Activated B cell treated with CpG ODN at 0.5 μM for 24 hours (primary cell): Measurements from ENCODE around the gene CCNQ. TPM values are rescaled to one million over a fixed set of nuclear protein-coding genes. Genes with fewer than 3 reads are reported as not detected.

Source experiments
- ATAC-seq: fragments of 200-7000 bp; cut with Tn5 transposase; one replicate; pipeline ENCODE4 v1.10.0; 2021; ENCODE audit warnings: low read depth, mild to moderate bottlenecking, moderate library complexity
- CTCF ChIA-PET: fragments of 350-600 bp; sonication (Branson Sonifier 250); formaldehyde crosslinking; loops from one replicate; lab custom pipeline; 2021; ENCODE audit warnings: antibody characterized with exemption; lab: Charles Lee
- POLR2A ChIA-PET: fragments of 350-600 bp; sonication (Branson Sonifier 250); formaldehyde crosslinking; loops from one replicate; lab custom pipeline; 2021; ENCODE audit warnings: antibody characterized with exemption; lab: Charles Lee
- DNase-seq: peaks from one replicate; pipeline ENCODE4 v3.0.0; 2022
- H3K27ac Mint-ChIP-seq: one replicate; pipeline ENCODE4 v1.8.0; 2020; ENCODE audit warnings: mixed read lengths
- H3K27me3 Mint-ChIP-seq: one replicate; pipeline ENCODE4 v1.8.0; 2021; ENCODE audit warnings: mixed read lengths
- H3K36me3 Mint-ChIP-seq: one replicate; pipeline ENCODE4 v1.8.0; 2021; ENCODE audit warnings: low read depth, mixed read lengths
- H3K4me1 Mint-ChIP-seq: one replicate; pipeline ENCODE4 v1.8.0; 2021; ENCODE audit warnings: mixed read lengths
- H3K4me3 Mint-ChIP-seq: one replicate; pipeline ENCODE4 v1.8.0; 2020; ENCODE audit warnings: mild to moderate bottlenecking, mixed read lengths
- H3K9me3 Mint-ChIP-seq: one replicate; pipeline ENCODE4 v1.8.0; 2020; ENCODE audit warnings: mixed read lengths
- intact Hi-C: fragments of 100-400 bp; cut with micrococcal nuclease; formaldehyde crosslinking; loops from one replicate; pipeline ENCODE4 v1.15.1; 2024
- total RNA-seq: library from RNA; stranded (reverse); gene quantifications from 2 replicates; pipeline ENCODE4 v1.2.3, GENCODE V29; 2022
- TF ChIP-seq, protein P1 (sequence below): fragments of 200-600 bp; IDR thresholded peaks from one replicate; pipeline ENCODE4 v1.8.0; 2022; ENCODE audit warnings: antibody characterized with exemption, mild to moderate bottlenecking

CCNQ gene
- total RNA-seq, 1 donor from 2014 or later, result 25.8 TPM

GRCh38 chrX:153625271-153626024 lies 26.5 kb upstream of the CCNQ start:
- Mint-ChIP-seq H3K27ac (no peak overlapping the region), H3K4me1 (no peaks in the 10 kb centered on the region), H3K9me3 (no peaks in the 10 kb centered on the region), H3K4me3 (no peak overlapping the region), H3K27me3 (peaks cover 11% of the 10 kb centered on the region), H3K36me3 (no peaks in the 10 kb centered on the region)
- ChIA-PET CTCF (no interaction called here), POLR2A (no interaction called here)
- intact Hi-C loops, result no loop called here
- DNase-seq (no peak), ATAC-seq (no peak)
- TF ChIP-seq, protein P1, sequence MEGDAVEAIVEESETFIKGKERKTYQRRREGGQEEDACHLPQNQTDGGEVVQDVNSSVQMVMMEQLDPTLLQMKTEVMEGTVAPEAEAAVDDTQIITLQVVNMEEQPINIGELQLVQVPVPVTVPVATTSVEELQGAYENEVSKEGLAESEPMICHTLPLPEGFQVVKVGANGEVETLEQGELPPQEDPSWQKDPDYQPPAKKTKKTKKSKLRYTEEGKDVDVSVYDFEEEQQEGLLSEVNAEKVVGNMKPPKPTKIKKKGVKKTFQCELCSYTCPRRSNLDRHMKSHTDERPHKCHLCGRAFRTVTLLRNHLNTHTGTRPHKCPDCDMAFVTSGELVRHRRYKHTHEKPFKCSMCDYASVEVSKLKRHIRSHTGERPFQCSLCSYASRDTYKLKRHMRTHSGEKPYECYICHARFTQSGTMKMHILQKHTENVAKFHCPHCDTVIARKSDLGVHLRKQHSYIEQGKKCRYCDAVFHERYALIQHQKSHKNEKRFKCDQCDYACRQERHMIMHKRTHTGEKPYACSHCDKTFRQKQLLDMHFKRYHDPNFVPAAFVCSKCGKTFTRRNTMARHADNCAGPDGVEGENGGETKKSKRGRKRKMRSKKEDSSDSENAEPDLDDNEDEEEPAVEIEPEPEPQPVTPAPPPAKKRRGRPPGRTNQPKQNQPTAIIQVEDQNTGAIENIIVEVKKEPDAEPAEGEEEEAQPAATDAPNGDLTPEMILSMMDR, result no peak

- Mint-ChIP-seq H3K27me3 (peaks cover 9% of the 10 kb centered on the region), H3K4me1 (no peaks in the 10 kb centered on the region), H3K27ac (no peak overlapping the region), H3K4me3 (no peak overlapping the region), H3K36me3 (no peaks in the 10 kb centered on the region), H3K9me3 (no peaks in the 10 kb centered on the region)
- ATAC-seq, result no peak
- POLR2A ChIA-PET, result no interaction called here
- intact Hi-C loops, result no loop called here
- no peak for DNase-seq
- TF ChIP-seq, protein P1, result no peak
- CTCF ChIA-PET, result no interaction called here
These were observed 25.5 kb upstream of the CCNQ start for GRCh38 chrX:153624196-153625091.

GRCh38 chrX:153623310-153624029 lies 24.5 kb upstream of the CCNQ start:
- no peak for DNase-seq
- TF ChIP-seq, protein P1, result no peak
- Mint-ChIP-seq H3K4me1 (no peaks in the 10 kb centered on the region), H3K27ac (no peak overlapping the region), H3K36me3 (no peaks in the 10 kb centered on the region), H3K9me3 (no peaks in the 10 kb centered on the region), H3K27me3 (peaks cover 10% of the 10 kb centered on the region), H3K4me3 (no peak overlapping the region)
- no peak for ATAC-seq
- ChIA-PET POLR2A (no interaction called here), CTCF (no interaction called here)
- intact Hi-C loops, result no loop called here

DNA sequence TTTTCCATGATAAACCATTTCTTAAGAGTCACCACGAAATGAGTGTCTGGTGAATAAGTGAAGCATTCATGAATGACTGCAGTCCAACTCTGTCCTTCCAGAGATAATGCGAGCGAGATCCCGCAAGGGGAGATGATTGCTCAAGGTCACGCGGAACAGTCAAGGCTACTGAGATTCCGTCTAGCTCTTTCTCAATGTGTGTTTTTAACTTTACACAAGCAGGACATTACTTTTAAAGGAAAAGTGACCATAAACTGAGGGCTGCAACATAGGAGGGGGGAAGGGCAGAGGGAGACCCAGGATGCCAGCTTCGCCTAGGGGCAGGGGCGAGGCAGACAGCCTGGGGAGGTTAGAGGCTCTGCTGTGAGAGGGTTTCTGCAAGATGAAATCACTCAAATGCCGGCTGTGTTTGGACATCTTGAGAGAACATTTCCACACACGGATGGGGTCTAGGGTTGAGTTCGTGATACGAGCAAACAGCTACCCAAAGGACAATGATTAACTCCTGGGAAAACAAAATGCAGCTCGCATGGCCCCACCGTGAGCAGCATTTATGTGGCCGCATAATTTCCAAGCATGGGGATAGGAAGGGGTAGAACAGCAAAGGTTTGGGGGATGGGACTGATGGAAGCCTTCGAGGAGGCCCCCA lies 23.8 kb upstream of the CCNQ start:
- Mint-ChIP-seq H3K4me3 (no peak overlapping the region), H3K36me3 (no peaks in the 10 kb centered on the region), H3K4me1 (no peaks in the 10 kb centered on the region), H3K27me3 (peaks cover 12% of the 10 kb centered on the region), H3K27ac (no peak overlapping the region), H3K9me3 (no peaks in the 10 kb centered on the region)
- TF ChIP-seq, protein P1, result no peak
- DNase-seq (no peak), ATAC-seq (no peak)
- ChIA-PET CTCF (no interaction called here), POLR2A (no interaction called here)
- intact Hi-C loops, result no loop called here
